NCI-H2227 (cell line): Measurements from ENCODE around the gene FSIP1.

Experiments
- DNase-seq: peaks from one replicate; lab custom pipeline; 2025; ENCODE audit not compliant: unreplicated experiment; lab: John Stamatoyannopoulos, UW

Gene FSIP1

GRCh38 chr15:39654304-39654703, 128.3 kb downstream of the FSIP1 start:
- no peak for DNase-seq

GRCh38 chr15:39651881-39652280, 130.8 kb downstream of the FSIP1 start:
- DNase-seq, result no peak

GRCh38 chr15:39651295-39651694, 131.3 kb downstream of the FSIP1 start:
- DNase-seq, result no peak

DNA sequence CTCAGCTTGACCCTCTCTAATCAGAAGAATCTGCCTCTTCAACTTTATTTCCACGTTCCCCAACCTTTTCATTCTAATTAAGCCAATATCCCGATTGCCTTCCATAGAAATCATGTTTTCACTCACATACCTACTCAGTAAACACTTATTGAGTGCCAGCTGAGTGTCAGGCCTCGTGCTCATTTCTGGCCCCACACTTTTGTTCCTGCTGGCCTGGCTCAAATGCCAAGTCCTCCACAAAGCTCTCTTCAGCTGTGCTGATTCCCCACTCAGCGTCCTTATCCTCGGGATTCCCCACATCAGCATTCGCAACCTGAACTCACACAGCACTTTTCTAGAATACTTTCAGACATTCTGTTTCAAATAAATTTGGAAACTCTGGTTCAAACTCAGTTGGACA, 132.9 kb downstream of the FSIP1 start:
- no peak for DNase-seq

- DNase-seq, result no peak
These were observed 136.2 kb downstream of the FSIP1 start for GRCh38 chr15:39646425-39646824.

GRCh38 chr15:39645976-39646257, 136.7 kb downstream of the FSIP1 start:
- no peak for DNase-seq

DNA sequence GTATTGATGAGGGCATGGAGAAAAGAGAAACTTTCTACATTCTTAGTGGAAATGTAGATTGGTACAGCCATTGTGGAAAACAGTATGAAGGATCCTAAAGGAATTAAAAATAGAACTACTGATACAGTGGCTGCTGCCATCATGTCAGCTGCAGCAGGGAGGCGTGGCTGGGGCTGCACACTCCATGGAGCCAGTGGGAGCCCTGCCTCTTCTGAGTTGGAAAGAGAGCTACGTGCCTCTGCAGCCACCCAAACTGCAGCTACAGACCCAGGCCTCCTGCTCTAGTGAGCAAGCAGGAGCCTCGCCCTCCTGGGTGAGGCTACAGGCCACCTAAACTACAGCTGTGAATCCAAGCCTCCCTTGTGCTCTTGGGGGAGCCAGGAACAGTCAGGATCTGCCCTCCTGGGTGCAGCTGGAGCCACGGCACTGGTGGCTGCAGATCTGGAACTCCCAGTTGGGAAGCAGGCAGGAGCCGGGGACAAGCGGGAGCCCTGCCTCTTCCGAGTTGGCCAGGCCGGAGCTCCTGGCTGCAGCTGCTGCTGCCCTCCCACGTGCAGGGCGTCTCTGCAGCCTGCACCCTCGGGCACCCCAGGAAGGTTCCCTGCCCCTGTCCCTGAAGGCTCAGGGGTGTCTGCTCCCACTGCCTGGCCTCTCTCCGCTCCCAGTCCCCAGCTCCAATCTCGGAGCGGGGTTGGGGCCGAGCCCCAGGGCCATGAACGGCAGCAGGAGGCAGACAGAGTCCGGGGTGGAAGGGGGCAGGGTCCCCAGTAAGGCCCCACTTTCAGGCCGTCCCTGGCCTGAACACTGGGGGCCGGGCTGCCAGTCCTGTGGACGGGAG, 137.3 kb downstream of the FSIP1 start:
- DNase-seq, result peak; percentile 11

DNA sequence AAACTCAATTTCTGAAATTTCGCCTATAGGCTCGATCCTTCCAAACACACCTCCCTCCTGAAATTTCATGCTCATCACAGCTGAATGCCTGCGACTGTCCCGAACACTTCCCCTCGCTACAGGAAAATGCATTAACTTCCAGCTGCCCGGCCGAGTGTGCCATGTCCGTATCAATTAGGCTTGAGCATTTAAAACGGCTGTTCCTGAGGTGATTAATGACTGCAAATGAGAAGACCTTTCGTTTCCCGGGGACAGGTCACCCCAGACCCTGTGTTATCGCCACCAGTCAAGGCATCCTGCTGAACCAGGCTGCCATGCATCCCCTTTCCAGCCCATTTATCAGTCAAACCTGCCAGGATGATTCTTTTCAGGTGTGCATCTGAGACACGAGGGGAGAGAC, 138.5 kb downstream of the FSIP1 start:
- no peak for DNase-seq

DNA sequence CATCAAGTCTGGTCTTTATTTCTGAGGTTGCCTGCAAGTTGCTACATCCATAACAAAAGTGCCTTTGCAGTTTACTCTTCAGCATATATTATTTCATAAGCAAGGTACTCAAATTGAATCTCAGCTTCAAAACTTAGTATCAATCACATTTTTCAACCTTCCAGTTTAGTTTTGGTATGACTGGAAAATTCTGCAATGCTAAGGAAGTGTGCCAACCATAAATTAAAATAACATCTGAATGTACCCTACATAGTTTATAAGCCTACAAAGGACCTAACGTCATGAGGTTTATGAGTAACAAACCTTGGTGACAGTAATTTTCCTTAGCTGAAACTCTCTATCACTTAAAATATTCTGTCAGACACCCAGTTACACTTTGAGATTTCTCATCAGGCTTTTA, 138.9 kb downstream of the FSIP1 start:
- no peak for DNase-seq

GRCh38 chr15:39642011-39642640, 140.5 kb downstream of the FSIP1 start:
- no peak for DNase-seq

GRCh38 chr15:39641191-39641889, 141.3 kb downstream of the FSIP1 start:
- DNase-seq, result no peak

DNA sequence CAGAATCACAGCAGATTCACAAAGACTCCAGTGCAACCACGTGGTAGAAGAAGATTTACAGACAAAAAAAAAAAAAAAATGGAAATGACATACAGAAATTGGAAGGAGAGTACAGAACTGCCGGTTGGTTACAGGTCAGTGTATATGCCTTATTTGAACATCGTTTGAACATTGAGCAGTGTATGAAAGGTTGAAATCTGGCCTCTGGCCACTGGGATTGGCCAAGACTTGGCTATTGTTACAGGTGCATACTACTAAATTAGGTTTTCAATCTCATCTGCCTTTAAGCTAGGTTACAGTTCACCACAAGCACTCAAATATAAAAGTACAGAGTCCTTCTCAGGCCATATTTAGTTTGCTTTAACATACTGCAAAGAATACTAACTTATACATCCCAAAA, 142.0 kb downstream of the FSIP1 start:
- DNase-seq, result no peak

GRCh38 chr15:39639037-39639436, 143.6 kb downstream of the FSIP1 start:
- no peak for DNase-seq

- DNase-seq, result no peak
These were observed 144.6 kb downstream of the FSIP1 start for GRCh38 chr15:39638041-39638440.

DNA sequence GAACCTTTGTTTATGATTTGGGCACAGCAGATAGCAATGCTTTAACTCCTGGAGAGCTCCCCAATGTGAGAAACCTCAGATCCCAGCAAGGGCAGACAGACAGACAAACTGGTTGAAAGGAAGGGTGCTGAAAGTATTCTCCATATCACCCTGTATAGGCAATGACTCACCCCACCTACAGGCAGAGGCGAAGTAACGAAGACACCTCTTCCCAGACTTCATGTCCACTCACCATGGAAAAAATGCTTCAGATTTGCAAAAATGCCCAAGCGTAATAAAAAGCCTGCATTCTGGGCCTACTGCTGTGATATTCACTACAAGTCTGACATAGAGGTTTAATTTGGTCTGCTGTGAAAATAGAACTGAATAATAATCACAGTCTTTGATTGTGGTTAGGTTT, 151.3 kb downstream of the FSIP1 start:
- no peak for DNase-seq

DNA sequence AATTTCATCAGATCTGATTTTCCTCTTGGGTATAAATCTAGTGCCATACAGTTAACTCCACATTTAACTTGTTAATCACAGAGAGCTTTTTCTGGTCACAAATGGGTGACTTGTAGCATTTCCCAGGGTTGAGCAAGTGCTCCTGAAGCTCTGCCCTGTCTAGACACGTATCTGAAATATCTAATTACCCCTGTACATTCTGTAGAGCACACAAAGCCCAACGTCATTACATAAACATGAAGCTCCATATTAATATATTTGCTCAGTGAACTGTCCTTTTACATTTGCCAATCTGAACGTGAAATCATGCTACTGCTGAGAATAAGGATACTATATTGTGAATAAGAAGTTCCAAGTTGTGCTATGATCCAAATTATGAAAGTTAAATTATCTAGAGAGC, 152.7 kb downstream of the FSIP1 start:
- no peak for DNase-seq

- no peak for DNase-seq
These were observed 153.3 kb downstream of the FSIP1 start for GRCh38 chr15:39629371-39629770.

DNA sequence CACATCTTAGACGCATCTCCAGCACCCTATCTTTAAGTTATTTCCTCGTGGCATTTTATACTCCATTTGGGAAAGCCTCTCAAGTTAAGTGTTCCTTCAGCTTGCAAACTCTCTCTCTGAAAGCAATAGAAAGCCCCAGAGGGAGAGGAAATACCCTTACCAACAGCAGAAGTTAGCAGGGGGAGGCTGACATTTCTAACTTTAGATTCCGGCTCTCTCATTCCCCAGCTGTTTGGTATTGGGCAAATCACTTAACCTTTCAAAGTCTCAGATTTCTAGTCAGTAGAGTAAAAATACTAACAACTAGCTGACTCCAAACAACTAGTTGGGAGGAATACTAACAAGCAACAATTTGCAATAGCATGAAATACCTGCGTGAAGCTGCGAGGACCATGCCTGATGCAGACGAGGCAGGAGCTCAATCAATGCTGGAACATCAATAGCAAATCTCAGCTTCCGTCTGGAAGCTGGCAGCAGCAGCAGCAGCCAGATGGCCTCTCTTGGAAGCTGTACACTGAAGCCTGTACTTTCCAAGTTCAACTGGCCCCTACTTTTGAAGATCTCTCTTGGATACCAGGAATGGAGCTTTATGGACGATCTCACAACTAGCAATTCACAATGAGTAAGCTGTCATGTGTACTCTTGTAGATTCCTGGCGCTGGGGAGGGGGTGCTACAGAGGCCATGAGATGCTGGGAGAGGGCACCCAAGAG, 153.9 kb downstream of the FSIP1 start:
- no peak for DNase-seq

DNA sequence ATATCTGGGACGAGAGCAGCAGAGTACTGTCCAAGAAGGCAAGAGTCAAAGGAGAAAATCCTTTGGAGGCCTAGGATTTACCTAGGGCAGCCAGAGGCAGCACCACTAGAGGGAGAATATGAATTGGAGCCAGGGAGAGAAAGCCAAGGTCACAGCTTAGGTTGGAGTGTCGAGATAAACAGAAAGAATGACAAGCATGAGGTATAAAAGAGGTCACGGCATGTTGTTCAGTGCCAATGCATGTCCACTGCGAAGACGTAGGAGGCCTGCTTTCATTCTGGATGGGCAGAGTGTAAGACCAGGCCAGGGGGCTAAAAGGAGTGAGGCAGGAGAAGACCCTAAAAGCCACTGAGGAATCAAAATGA, 154.5 kb downstream of the FSIP1 start:
- no peak for DNase-seq

- no peak for DNase-seq
These were observed 155.0 kb downstream of the FSIP1 start for GRCh38 chr15:39627451-39628143.

DNA sequence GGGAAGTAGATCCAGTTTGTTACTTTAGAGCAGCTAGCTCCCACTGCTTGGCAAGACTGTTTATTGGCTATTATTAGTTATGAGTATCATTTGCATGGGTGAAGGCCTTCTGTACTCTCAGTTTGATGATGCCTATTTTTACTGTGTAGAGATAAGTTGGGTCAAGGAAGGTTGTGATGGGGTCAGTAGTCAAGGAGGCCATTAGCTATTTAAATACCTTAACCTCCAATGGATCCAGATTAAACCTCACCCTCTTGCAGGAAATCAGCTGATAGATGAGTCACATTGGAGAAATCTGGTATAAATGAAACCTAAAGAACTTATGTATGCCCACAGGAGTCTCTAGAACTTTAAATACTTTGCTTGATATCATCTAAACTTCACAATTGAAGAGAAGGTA, 156.8 kb downstream of the FSIP1 start:
- no peak for DNase-seq
